HPDE6-E6E7 (cell line): ENCODE data around the gene STX19.
"Not testable (repeated sequence)": the region's sequence is repeated elsewhere in the genome, so short reads cannot be mapped to it uniquely, and the experiment has no call there.

Source experiments
- DNase-seq: peaks from one replicate; pipeline ENCODE4 v3.0.0; 2011; ENCODE audit warnings: missing footprints; ENCODE audit errors: extremely low spot score

Gene STX19, protein sequence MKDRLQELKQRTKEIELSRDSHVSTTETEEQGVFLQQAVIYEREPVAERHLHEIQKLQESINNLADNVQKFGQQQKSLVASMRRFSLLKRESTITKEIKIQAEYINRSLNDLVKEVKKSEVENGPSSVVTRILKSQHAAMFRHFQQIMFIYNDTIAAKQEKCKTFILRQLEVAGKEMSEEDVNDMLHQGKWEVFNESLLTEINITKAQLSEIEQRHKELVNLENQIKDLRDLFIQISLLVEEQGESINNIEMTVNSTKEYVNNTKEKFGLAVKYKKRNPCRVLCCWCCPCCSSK

DNA sequence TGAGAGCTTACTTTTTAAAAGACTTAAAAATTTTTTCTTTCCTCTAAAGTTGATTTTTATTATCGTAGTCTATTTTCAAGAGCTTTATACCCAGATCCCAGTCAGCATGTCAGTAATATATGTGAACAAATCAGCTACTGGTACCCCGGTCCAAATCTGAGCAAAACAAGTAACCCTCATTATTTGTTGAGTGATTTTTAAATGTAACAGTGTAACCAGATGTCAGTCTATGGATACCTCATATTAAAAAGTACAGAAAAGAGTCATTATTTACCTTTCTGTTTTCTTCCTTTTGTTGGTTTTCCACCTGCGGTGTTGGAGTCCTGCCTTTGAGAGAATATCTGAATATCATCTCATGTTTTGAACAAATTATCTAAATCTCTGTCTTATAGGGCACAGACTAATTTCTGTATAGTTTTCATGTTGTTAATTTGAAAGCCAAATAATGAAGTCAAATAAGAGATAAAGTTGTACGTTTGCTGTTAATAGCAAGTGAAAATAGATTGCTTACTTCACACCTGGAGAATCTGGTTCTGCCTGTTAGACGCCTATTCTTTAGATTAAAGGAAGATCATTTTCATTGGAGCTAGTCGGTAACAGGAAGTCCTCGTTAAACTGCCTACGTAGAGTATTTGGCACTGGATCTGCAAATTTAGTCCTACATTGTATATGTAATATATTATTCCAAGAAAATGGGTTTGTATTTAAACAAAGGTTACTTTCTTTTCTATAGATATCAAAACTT lies at the start of gene STX19:
TSS of gene STX19 (minus strand) at position 505 of the 745 bp plus-strand sequence. CDS start 13,328 bp downstream, outside the sequence.
- peak; percentile 44 for DNase-seq

DNA sequence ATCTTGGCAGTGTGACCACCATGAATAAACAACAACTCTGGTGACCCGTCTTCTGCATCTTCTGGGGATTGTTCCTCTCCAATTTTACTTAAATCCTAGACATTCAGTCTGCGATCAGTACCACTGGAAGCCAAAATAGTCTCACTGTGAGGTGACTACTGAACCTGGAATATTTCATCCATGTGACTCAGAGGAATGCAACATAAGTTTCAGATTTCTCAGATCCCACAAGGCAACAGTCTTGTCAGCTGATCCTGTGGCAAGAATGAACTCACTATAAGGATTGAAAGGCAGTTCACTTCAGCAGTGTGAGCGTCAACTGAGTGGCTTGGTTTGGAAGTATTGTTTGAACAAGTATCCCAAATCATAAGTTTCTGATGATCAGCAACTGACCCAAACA lies 47.7 kb upstream of the STX19 start:
- DNase-seq: no peak

DNA sequence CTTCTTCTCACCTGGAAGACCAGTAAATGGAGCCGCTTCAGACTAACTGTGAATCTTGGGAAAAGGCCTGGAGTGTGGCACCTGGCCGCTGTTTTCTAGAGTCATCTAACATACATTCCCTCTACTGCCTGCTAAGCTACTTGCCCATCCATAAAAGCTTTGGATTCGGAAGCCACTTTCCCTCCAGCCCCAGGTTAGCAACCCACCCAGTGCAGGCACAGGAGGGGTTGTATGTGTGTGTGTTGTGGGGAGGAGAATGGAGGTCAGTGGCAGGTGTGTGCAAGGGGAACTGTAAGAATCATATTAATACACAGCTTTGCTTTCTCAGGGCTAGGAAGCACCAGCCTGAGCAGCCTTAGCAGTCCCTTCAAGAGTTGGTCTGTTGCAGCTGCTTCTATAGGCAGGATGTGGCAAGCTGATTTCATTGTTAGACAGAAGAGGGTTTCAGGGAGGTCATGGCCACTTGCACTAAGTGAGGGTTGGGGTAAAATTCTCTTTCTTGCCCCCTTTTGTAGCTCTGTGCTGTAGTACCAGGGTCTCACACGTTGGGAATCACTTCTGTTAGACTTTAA lies 43.4 kb upstream of the STX19 start:
- DNase-seq: no peak

DNA sequence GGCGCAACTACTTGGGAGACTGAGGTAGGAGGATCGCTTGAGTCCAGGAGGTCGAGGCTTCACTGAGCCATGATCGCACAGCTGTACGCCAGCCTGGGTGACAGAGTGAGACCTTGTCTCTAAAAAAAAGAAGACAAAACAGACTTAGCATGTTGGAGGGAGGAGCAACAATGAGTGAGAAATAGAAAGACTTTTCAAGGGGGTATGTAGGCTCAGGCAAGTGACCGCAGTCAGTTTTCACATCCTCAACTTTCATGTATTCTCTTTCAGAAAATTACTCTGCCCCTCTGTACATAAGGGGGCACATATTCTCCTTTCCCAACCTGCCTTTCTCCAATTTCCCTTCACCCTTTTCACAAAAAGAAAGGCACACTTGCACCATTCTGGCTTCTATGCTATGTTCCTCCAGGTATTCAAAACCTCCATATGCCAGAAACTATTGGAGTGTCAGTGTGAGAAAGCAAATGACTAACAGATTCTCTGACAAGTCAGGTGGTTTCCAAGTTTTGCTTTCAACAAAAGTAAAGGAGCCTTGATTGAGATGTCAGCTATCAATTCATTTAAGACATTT lies 42.0 kb upstream of the STX19 start:
- no peak for DNase-seq

DNA sequence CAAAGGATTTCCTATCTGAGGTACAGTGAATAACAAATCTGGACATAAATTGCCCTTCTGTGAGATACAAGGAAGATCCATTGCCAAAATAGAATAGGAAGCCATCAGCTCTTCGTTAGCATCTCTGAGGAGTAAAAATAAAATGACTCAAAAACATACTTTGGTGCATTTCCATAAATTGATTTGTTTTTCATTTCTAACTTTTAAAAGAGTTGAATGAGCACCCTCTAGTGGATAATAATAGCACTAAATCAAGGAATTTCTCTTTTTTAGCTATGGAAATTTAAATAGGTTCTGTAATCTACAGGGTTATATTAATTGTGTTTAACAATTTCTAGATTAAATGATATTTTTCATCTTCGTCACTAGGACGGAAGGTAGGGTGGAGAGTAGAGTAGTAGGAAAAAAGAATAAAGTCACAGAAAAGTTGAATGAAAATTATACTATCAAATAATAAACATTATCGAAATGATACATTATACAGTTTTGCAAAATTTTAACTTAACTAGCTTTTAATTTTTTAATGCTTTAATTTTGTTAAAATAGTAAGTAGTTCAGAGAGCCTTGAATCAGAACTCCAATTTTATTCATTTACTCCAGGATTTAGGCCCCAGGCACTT lies 40.9 kb upstream of the STX19 start:
- DNase-seq: no peak

DNA sequence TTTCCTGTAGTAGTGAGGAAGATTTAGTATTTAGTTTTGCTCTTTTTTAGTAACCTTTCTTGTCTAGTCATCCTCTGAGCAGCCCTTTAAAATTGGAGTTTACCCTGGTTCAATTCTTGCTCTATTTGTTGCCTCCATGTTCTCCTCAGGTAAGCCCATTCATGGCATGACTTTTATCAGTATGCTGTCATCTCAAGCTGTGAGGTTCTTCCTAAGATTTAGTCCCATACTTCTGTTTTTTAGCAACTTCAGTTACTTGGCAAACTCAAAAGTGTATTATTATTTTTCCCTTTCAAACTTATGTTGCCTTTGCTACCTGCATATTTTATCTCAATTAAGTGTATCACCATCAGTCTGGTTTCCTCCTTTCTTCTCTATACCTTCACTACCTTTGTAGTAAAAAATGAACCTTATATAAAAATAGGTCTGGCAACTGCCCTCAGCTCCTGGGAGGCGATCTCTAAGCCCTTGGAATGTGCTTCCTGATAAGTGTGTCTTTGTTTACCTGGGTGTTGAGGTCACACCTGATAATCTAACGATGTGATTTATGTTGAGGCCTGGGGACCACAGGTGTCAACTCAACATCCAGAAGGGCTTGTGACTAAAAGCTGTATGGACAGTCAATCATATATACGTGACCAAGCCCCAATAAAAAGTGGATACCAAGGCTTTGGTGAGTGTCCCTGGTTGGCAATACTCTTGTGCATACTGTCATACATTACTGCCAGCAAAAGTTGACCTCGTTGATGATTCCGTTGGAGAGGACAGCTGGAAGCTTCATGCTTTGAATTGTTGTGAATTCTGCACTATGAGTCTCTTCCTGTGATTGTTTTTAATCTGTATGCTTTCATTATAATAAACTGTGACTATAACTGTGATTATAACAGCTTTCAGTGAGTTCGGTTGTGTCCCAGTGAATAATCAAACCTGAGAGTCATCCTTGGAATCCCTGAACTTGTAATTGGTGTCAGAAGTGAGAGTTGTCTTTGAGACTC lies 38.4 kb upstream of the STX19 start:
- DNase-seq: no peak

DNA sequence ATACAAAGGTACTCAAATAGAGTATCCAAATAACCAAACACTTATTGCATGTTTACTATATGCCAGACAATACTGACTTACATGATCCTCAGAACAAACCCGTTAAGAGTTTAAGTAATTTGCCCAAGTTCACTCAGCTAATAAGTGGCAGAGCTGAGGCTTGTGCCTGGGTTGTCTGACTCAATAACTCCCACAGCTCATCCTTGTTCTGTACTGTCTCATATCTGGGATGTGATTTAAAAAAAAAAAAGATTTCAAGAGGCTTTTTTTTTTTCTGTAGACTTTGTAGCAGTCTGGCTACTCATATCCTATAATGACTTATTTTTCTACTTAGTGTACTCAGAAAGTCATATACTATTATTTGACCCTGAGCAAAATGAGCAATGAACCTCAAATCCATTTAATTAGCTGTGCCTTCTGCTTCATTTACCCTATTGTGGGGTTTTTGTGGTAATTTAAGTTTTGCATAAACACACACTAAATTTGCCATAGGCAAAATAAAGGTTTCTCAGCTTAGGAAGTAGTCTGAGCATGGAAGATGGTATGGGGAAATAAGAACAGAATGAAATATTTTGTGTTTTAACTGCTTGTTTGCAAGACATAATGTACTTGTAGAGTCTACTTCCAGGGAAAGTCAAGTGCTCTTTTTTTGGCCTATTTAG lies 37.6 kb upstream of the STX19 start:
- DNase-seq: no peak

DNA sequence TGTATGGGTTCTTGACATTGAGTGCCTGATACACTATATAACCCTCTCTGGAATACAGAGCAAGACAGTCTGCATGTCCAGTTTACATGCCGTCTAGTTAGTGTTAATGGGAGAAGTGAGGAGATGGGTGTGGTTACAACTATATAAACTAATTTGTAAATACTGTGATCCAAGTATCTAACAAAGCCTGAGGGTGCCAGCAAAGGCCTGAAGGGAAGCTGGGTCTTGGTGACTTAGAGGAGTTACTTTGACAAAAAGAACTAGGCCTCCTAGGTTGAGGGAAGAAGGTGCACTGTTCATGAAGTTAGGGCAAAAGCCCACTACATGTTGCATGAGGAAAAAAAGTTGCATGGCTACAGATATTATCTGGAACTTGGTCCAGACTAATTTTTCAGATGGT lies 36.7 kb upstream of the STX19 start:
- no peak for DNase-seq

DNA sequence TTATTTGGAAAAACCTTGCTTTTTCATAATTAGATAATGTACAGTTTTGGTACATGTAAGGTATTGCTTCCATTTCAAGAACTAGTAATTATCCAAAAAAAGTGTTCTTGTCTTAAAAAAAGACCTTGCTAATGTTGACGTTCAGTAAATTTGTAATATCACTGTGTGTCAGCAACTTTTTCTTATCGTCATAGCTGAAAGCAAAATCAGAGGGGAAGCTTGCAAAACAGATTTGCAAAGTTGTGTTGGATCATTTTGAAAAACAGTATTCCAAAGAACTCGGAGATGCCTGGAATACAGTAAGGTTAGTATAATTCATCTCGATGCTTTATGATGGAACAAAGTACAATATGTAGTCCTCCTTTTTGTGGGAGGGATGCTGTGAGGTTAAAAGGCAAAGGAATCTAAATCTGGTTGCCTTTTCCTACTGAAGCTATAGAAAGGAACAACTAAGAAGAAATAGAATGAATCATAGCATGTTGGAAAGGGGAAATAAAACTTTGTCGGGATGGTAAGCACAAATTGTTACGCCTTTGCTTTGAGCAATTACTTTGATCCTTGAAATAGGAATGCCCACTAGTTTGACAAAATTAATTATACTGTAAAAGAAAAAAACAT lies 36.0 kb upstream of the STX19 start:
- no peak for DNase-seq

DNA sequence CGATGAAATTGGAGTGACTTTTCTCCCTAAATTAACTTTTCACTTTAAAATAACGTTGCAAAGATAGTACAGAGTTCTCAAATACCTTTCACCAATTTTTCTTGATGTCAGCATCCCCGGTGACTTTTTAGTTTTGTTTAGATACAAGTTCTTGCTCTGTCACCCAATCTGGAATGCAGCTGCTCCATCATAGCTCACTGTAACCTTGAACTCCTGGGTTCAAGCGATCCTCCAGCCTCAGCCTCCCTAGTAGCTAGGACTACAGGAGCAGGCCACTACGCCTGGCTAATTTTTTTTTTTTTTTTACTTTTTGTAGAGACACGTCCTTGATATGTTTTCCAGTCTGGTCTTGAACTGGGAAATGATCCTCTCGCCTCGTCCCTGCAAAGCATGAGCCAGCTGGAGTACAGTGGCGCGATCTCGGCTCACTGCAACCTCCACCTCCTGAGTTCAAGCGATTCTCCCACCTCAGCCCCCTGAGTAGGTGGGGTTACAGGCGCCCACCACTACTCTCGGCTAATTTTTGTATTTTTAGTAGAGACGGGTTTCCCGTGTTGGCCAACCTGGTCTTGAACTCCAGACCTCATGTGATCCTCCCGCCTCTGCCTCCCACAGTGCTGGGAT lies 35.2 kb upstream of the STX19 start:
- no peak for DNase-seq

DNA sequence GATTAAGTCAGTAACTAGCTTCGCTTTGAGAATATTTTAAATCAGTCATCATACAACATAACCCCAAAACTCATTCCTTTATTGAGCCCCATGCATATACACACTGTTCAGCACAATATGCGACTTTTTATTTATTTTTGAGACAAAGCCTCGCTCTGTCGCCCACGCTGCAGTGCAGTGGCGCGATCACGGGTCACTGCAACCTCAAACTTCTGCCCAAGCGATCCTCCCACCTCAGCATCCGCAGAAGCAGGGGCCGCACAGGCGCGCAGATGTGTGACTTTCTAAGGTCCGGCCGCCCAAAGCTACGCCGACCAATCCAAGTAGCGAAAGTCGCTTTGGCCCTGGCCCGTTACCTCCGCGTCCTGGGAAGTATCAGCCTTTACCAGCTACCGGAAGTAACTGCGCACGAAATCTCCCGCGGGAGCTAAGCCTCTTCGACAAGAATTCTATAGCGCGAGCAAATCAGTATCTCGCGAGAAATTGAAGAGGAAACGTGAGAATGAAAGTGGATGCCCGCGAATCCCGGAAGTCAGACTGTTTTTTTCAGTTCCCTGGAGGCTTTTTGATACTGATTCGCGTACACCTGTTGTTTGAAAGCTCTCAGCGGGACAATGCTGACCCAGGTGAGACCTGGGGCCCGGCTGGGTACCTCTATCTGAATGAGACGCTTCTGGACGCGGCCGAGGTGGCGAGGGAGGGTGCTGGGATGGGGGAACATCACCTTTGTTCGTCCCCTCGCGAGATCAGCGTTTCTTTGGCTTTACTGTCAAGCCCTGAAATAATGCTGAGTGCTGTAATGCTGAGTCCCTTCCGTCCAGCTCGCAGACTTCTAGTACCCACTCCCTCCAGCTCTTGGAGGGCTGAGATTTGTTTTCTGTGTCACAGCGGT lies 34.4 kb upstream of the STX19 start, which contains the start of the genes DHFR2 and NSUN3:
TSS of gene DHFR2 (minus strand) at position 404 of the 892 bp plus-strand sequence. CDS start 1,405 bp downstream, outside the sequence.
TSS of gene NSUN3 (plus strand) at position 549 of the 892 bp plus-strand sequence. CDS start at position 615, 66 bp downstream.
- peak; percentile 81 for DNase-seq

DNA sequence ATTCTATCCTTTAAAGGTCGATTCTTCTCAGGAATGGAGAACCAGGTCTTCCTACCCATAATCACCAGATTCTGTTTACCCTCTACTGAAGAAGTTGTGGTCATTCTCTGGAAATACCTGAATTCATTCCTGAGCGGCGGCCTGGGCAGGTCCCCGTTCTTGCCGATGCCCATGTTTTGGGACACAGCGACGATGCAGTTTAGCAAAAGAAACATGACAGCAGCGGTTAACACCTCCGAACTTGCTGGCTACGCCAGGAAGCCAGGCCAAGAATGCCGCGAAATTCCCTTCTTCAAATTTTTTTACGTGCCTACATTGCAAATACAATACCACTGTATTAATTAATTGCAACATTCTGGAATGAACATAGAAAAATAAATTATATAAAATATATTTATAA lies 32.9 kb upstream of the STX19 start:
- no peak for DNase-seq

DNA sequence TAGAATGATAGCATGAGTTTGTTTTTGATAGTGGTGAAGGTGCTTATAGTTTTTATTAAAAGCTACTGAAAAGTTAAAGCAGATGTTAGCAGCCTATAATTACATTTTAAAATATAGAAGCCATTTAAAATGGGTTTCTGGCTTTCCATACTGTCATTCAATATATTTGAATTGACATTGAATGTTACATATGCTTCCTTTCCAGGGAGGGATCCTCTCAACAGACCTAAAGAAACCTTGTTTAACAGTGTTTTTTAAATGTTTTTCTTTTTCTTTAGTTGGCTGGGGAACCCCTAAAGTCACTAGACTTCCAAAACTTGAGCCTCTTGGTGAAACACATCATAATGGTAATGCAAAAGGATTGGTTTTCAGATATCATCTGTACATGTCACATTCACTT lies 22.1 kb upstream of the STX19 start:
- DNase-seq: no peak

DNA sequence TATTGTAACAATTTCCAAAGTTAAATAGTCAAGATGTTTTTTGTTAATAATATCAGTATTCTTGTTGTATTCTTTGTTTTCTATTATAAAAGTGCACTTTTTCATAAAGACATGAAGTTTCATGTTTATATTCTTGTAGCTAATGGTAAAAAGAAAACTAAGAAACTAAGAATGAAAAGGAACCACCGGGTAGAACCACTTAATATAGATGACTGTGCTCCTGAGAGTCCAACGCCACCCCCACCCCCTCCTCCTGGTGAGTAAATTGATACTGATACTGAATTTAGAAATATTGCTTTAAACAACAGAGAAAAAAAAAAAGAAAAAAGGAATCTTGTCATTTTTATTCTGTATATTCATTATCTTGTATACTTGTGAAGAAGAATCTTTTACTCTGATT lies 20.9 kb upstream of the STX19 start:
- DNase-seq: no peak

DNA sequence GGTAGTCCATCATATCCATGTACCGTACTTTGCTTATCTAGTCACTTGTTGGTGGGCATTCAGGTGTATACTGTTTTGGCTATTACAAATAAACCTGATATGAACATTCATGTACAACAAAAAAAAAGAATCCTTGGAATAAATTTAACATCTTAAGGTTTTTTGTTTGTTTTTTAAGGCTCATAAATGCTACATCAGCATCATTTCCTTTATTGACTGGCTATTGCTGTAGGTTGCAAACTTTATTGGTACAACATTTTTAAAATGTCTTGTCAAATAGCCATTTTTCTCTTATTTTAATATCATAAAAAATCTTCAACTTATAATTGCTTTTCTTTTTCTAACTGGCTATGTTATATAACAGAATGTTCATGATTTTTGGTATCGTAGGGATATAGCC lies 18.1 kb upstream of the STX19 start:
- DNase-seq: no peak

DNA sequence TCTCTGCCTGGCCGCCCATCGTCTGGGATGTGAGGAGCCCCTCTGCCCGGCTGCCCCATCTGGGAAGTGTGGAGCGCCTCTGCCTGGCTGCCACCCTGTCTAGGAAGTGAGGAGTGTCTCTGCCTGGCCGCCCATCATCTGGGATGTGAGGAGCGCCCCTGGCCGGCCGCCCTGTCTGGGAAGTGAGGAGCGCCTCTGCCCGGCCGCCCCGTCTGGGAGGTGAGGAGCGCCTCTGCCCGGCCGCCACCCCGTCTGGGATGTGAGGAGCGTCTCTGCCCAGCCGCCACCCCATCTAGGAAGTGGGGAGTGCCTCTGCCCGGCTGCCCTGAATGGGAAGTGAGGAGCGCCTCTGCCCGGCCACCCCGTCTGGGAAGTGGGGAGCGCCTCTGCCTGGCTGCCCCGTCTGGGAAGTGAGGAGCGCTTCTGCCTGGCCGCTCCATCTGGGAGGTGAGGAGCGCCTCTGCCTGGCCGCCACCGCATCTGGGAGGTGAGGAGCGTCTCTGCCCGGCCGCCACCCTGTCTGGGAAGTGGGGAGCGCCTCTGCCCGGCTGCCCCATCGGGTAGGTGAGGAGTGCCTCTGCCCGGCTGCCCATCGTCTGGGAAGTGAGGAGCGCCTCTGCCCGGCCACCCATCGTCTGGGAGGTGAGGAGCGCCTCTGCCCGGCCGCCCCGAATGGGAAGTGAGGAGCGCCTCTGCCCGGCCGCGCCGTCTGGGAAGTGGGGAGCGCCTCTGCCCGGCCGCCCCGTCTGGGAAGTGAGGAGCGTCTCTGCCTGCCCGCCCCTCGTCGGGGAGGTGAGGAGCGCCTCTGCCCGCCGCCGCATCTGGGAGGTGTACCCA lies 15.9 kb upstream of the STX19 start:
- not testable (repeated sequence) for DNase-seq

DNA sequence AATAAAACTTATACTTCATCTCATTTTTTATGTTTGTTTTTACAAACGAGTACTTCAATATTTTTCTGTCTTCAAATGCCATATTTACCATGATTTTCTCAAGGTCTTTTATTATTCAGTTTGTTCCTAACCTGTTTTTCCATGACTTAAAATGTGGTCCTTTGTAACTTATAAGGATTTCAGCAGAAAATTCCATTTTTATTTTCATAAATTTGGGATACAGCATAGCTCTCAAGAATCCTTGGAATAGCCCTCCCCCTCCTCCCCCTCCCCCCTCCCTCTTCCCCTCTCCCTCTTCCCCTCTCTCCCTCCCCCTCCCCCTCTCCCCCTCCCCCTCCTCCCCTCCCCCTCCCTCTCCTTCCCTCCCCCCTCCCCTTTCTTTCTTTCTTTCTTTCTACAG lies 14.9 kb upstream of the STX19 start:
- no peak for DNase-seq
